ENCODE results near the gene TAF1B. TPM values are rescaled to one million over a fixed set of nuclear protein-coding genes. Genes with fewer than 3 reads are reported as not detected.
"Not testable (repeated sequence)": the region's sequence is repeated elsewhere in the genome, so short reads cannot be mapped to it uniquely, and the experiment has no call there.

Gene TAF1B
- total RNA-seq, 1 donor from 2014 or later, result 86.3 TPM

- H3K4me2 ChIP-seq, result no peak overlapping the region
- peaks cover 2% of the 10 kb centered on the region for H3K27me3 Mint-ChIP-seq (ENCODE audit: insufficient read depth, low read depth)
- H3K27me3 ChIP-seq, result no peaks in the 10 kb centered on the region
- no peaks in the 10 kb centered on the region for H3K4me1 ChIP-seq
- H3K27ac ChIP-seq, result no peak overlapping the region
- no peak overlapping the region for H3K9ac ChIP-seq
- no peak overlapping the region for H3K4me3 Mint-ChIP-seq
- H4K20me1 ChIP-seq (ENCODE audit: low read depth), result no peaks in the 10 kb centered on the region
- no peak overlapping the region for H3K4me3 ChIP-seq
- no peak overlapping the region for H2AFZ ChIP-seq (replicated peaks)
- H3F3A ChIP-seq (ENCODE audit: low read depth), result no peaks in the 10 kb centered on the region
- no peak overlapping the region for H3K27ac Mint-ChIP-seq
- H3K9me3 ChIP-seq (ENCODE audit: low read depth), result no peaks in the 10 kb centered on the region
- no peaks in the 10 kb centered on the region for H3K9me3 Mint-ChIP-seq
- no peaks in the 10 kb centered on the region for H3K36me3 Mint-ChIP-seq
- H3K36me3 ChIP-seq, result no peaks in the 10 kb centered on the region
- TF ChIP-seq EZH2phosphoT487 (IDR thresholded peaks at IDR 0.05) (no peak), CTCF (IDR thresholded peaks at IDR 0.05) (no peak), EZH2 (IDR thresholded peaks at IDR 0.05) (no peak)
- peaks cover 5% of the 10 kb centered on the region for H3K4me1 Mint-ChIP-seq
- no peaks in the 10 kb centered on the region for H3K79me2 ChIP-seq (ENCODE audit: low read depth)
- DNase-seq (ENCODE audit: low spot score), result no peak
Observed at GRCh38 chr2:9832586-9832985, 10.7 kb upstream of the TAF1B start.

GRCh38 chr2:9835068-9835467 lies 8.2 kb upstream of the TAF1B start:
- not testable (repeated sequence) for H3K27me3 Mint-ChIP-seq (ENCODE audit: insufficient read depth, low read depth); H3K4me3 ChIP-seq; H3K27ac Mint-ChIP-seq; H3K9me3 Mint-ChIP-seq; H3K4me2 ChIP-seq; H3K9me3 ChIP-seq (ENCODE audit: low read depth); H3K36me3 ChIP-seq; H3K27ac ChIP-seq; H4K20me1 ChIP-seq (ENCODE audit: low read depth); H3K36me3 Mint-ChIP-seq; H3K9ac ChIP-seq; H3K4me1 ChIP-seq; H2AFZ ChIP-seq (replicated peaks); H3K27me3 ChIP-seq; H3F3A ChIP-seq (ENCODE audit: low read depth); H3K79me2 ChIP-seq (ENCODE audit: low read depth); H3K4me1 Mint-ChIP-seq; H3K4me3 Mint-ChIP-seq; DNase-seq (ENCODE audit: low spot score)

GRCh38 chr2:9836074-9836473 lies 7.2 kb upstream of the TAF1B start:
- Mint-ChIP-seq H3K4me3 (no peak overlapping the region), H3K27me3 (ENCODE audit: insufficient read depth, low read depth) (peaks cover 2% of the 10 kb centered on the region), H3K36me3 (no peaks in the 10 kb centered on the region), H3K9me3 (no peaks in the 10 kb centered on the region), H3K27ac (no peak overlapping the region), H3K4me1 (peaks cover 5% of the 10 kb centered on the region)
- Histone ChIP-seq H3K9me3 (ENCODE audit: low read depth) (no peaks in the 10 kb centered on the region), H3K4me2 (no peak overlapping the region), H3K4me3 (no peak overlapping the region), H3K79me2 (ENCODE audit: low read depth) (no peaks in the 10 kb centered on the region), H3K27ac (no peak overlapping the region), H3K9ac (no peak overlapping the region), H4K20me1 (ENCODE audit: low read depth) (no peaks in the 10 kb centered on the region), H3K27me3 (no peaks in the 10 kb centered on the region), H3K4me1 (no peaks in the 10 kb centered on the region), H3K36me3 (no peaks in the 10 kb centered on the region), H2AFZ (replicated peaks) (no peak overlapping the region), H3F3A (ENCODE audit: low read depth) (no peaks in the 10 kb centered on the region)
- DNase-seq (ENCODE audit: low spot score), result no peak
- no peak for TF ChIP-seq EZH2 (IDR thresholded peaks at IDR 0.05)

GRCh38 chr2:9836517-9836916 lies 6.8 kb upstream of the TAF1B start:
- H3K4me1 Mint-ChIP-seq, result peaks cover 5% of the 10 kb centered on the region
- no peak for DNase-seq (ENCODE audit: low spot score)
- H3K36me3 Mint-ChIP-seq, result no peaks in the 10 kb centered on the region
- no peaks in the 10 kb centered on the region for H3K4me1 ChIP-seq
- no peaks in the 10 kb centered on the region for H3K36me3 ChIP-seq
- no peaks in the 10 kb centered on the region for H3K79me2 ChIP-seq (ENCODE audit: low read depth)
- no peak overlapping the region for H3K9ac ChIP-seq
- no peak overlapping the region for H3K27ac Mint-ChIP-seq
- H3K9me3 ChIP-seq (ENCODE audit: low read depth), result no peaks in the 10 kb centered on the region
- no peak overlapping the region for H3K4me3 ChIP-seq
- no peaks in the 10 kb centered on the region for H4K20me1 ChIP-seq (ENCODE audit: low read depth)
- H3K9me3 Mint-ChIP-seq, result no peaks in the 10 kb centered on the region
- H3K27me3 ChIP-seq, result no peaks in the 10 kb centered on the region
- H2AFZ ChIP-seq (replicated peaks), result no peak overlapping the region
- no peak for TF ChIP-seq CTCF (IDR thresholded peaks at IDR 0.05)
- TF ChIP-seq EZH2 (IDR thresholded peaks at IDR 0.05), result no peak
- H3K27me3 Mint-ChIP-seq (ENCODE audit: insufficient read depth, low read depth), result peaks cover 2% of the 10 kb centered on the region
- H3K4me3 Mint-ChIP-seq, result no peak overlapping the region
- H3K27ac ChIP-seq, result no peak overlapping the region
- no peak overlapping the region for H3K4me2 ChIP-seq
- no peaks in the 10 kb centered on the region for H3F3A ChIP-seq (ENCODE audit: low read depth)

Data from neural progenitor cell (in vitro differentiated cells).